Measurements from ENCODE around the gene AK5.

AK5 gene

GRCh38 chr1:77484334-77484733, 202.5 kb downstream of the AK5 start:
- Histone ChIP-seq H3K4me1 (ENCODE audit: low read length) (no peaks in the 10 kb centered on the region), H3K36me3 (replicated peaks; ENCODE audit: insufficient read depth, low read length) (no peaks in the 10 kb centered on the region), H3F3A (ENCODE audit: insufficient read depth, low read length) (no peaks in the 10 kb centered on the region), H3K4me3 (ENCODE audit: low read length) (no peak overlapping the region), H3K79me2 (ENCODE audit: low read length) (no peaks in the 10 kb centered on the region), H3K27ac (ENCODE audit: low read length) (no peak overlapping the region), H3K9ac (ENCODE audit: low read length) (no peak overlapping the region), H3K4me2 (ENCODE audit: low read depth, low read length) (no peak overlapping the region), H3K9me2 (replicated peaks; ENCODE audit: insufficient read depth, low read length) (no peaks in the 10 kb centered on the region), H3K27me3 (replicated peaks; ENCODE audit: insufficient read depth, low read length) (no peaks in the 10 kb centered on the region), H4K20me1 (ENCODE audit: insufficient read depth, low read length) (no peaks in the 10 kb centered on the region), H2AFZ (ENCODE audit: low read length) (no peak overlapping the region), H3K9me3 (replicated peaks; ENCODE audit: insufficient read depth, low read length) (no peaks in the 10 kb centered on the region)
- TF ChIP-seq, protein P1, sequence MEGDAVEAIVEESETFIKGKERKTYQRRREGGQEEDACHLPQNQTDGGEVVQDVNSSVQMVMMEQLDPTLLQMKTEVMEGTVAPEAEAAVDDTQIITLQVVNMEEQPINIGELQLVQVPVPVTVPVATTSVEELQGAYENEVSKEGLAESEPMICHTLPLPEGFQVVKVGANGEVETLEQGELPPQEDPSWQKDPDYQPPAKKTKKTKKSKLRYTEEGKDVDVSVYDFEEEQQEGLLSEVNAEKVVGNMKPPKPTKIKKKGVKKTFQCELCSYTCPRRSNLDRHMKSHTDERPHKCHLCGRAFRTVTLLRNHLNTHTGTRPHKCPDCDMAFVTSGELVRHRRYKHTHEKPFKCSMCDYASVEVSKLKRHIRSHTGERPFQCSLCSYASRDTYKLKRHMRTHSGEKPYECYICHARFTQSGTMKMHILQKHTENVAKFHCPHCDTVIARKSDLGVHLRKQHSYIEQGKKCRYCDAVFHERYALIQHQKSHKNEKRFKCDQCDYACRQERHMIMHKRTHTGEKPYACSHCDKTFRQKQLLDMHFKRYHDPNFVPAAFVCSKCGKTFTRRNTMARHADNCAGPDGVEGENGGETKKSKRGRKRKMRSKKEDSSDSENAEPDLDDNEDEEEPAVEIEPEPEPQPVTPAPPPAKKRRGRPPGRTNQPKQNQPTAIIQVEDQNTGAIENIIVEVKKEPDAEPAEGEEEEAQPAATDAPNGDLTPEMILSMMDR (IDR thresholded peaks at IDR 0.05; ENCODE audit: low read length) = no peak
- TF ChIP-seq EZH2phosphoT487 (IDR thresholded peaks at IDR 0.05; ENCODE audit: low read length) = no peak
- no peak for TF ChIP-seq EZH2 (optimal IDR thresholded peaks at IDR 0.05; ENCODE audit: low read depth, low read length)
- DNase-seq = no peak

GRCh38 chr1:77484926-77485325, 203.1 kb downstream of the AK5 start:
- Histone ChIP-seq H3K4me2 (ENCODE audit: low read depth, low read length) (no peak overlapping the region), H3F3A (ENCODE audit: insufficient read depth, low read length) (no peaks in the 10 kb centered on the region), H3K4me3 (ENCODE audit: low read length) (no peak overlapping the region), H3K9me3 (replicated peaks; ENCODE audit: insufficient read depth, low read length) (no peaks in the 10 kb centered on the region), H3K4me1 (ENCODE audit: low read length) (no peaks in the 10 kb centered on the region), H3K27me3 (replicated peaks; ENCODE audit: insufficient read depth, low read length) (no peaks in the 10 kb centered on the region), H3K27ac (ENCODE audit: low read length) (no peak overlapping the region), H3K79me2 (ENCODE audit: low read length) (no peaks in the 10 kb centered on the region), H3K9ac (ENCODE audit: low read length) (no peak overlapping the region), H4K20me1 (ENCODE audit: insufficient read depth, low read length) (no peaks in the 10 kb centered on the region), H3K36me3 (replicated peaks; ENCODE audit: insufficient read depth, low read length) (no peaks in the 10 kb centered on the region), H3K9me2 (replicated peaks; ENCODE audit: insufficient read depth, low read length) (no peaks in the 10 kb centered on the region), H2AFZ (ENCODE audit: low read length) (no peak overlapping the region)
- TF ChIP-seq, protein P1 (IDR thresholded peaks at IDR 0.05; ENCODE audit: low read length) = no peak
- TF ChIP-seq EZH2 (optimal IDR thresholded peaks at IDR 0.05; ENCODE audit: low read depth, low read length) (no peak), EZH2phosphoT487 (IDR thresholded peaks at IDR 0.05; ENCODE audit: low read length) (no peak)
- no peak for DNase-seq

DNA sequence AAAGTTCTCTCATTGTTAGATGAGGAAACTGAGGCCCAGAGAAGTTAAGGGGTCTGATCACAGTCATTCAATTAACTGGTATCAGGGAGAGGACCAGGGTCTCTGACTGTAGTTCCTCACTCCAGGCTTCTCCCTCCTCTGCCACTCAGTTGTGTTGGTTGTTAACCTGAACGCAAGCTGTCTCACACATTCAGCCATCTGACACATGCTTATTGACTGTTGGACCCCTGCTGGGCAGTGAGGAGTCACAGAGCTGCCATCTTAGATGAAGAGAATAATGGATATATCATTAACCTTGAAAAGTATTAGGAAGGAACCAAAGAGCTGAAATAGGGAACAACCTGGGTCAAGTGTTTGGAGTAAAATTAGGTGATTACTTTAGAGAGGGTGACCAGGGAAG, 205.8 kb downstream of the AK5 start:
- Histone ChIP-seq H3K27me3 (replicated peaks; ENCODE audit: insufficient read depth, low read length) (no peaks in the 10 kb centered on the region), H3K9ac (ENCODE audit: low read length) (no peak overlapping the region), H3K4me1 (ENCODE audit: low read length) (no peaks in the 10 kb centered on the region), H4K20me1 (ENCODE audit: insufficient read depth, low read length) (no peaks in the 10 kb centered on the region), H3K9me2 (replicated peaks; ENCODE audit: insufficient read depth, low read length) (no peaks in the 10 kb centered on the region), H3K79me2 (ENCODE audit: low read length) (no peaks in the 10 kb centered on the region), H3K4me3 (ENCODE audit: low read length) (no peak overlapping the region), H3K27ac (ENCODE audit: low read length) (no peak overlapping the region), H3K9me3 (replicated peaks; ENCODE audit: insufficient read depth, low read length) (no peaks in the 10 kb centered on the region), H3K4me2 (ENCODE audit: low read depth, low read length) (no peak overlapping the region), H3F3A (ENCODE audit: insufficient read depth, low read length) (no peaks in the 10 kb centered on the region), H3K36me3 (replicated peaks; ENCODE audit: insufficient read depth, low read length) (no peaks in the 10 kb centered on the region), H2AFZ (ENCODE audit: low read length) (no peak overlapping the region)
- DNase-seq = no peak
- TF ChIP-seq EZH2phosphoT487 (IDR thresholded peaks at IDR 0.05; ENCODE audit: low read length) = no peak
- TF ChIP-seq, protein P1 (IDR thresholded peaks at IDR 0.05; ENCODE audit: low read length) = no peak
- no peak for TF ChIP-seq EZH2 (optimal IDR thresholded peaks at IDR 0.05; ENCODE audit: low read depth, low read length)

Data from MM.1S (cell line).